Hippocampal formation (tissue), 2 donors: ENCODE measurements around the gene HMG20B.
A peak's percentile ranks its signal among the peaks of the same experiment; 100 is the strongest.
"Not testable (repeated sequence)": the region's sequence is repeated elsewhere in the genome, so short reads cannot be mapped to it uniquely, and the experiment has no call there.

Experiments
- DNase-seq, 2 donors: peaks; one replicate each; lab custom pipeline; 2025; lab: John Stamatoyannopoulos, UW

HMG20B gene

GRCh38 chr19:3584036-3584802 is 11.5 kb downstream of the HMG20B start:
- not testable (repeated sequence) for DNase-seq

GRCh38 chr19:3585301-3586126 is 12.8 kb downstream of the HMG20B start, which contains the start of gene GIPC3:
Gene GIPC3, plus strand, starts transcription at chr19:3585478. Its CDS starts 120 bp downstream, at chr19:3585598.
- DNase-seq, result no peak

DNA sequence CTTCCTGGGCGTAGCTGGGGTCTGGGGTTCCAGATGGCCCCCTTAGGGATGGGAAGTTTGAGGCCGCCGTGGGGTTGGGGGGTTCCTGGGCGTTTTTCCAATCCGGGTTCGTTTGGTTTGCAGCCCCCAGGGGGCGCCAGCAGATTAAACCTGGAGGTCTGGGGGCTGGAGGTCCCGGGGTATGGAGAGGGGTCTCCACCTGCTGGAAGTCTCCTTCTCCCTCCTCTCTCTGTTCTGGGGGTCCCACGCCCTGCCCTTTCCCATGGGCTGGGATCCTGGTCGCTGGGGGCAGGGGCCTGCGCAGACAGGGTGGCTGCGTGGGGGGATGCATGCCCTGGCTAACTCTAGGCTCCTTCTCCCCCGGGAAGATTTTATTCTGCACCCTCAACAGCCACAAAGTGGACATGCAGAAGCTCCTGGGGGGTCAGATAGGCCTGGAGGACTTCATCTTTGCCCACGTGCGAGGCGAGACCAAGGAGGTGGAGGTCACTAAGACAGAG is 13.4 kb downstream of the HMG20B start:
- no peak for DNase-seq

DNA sequence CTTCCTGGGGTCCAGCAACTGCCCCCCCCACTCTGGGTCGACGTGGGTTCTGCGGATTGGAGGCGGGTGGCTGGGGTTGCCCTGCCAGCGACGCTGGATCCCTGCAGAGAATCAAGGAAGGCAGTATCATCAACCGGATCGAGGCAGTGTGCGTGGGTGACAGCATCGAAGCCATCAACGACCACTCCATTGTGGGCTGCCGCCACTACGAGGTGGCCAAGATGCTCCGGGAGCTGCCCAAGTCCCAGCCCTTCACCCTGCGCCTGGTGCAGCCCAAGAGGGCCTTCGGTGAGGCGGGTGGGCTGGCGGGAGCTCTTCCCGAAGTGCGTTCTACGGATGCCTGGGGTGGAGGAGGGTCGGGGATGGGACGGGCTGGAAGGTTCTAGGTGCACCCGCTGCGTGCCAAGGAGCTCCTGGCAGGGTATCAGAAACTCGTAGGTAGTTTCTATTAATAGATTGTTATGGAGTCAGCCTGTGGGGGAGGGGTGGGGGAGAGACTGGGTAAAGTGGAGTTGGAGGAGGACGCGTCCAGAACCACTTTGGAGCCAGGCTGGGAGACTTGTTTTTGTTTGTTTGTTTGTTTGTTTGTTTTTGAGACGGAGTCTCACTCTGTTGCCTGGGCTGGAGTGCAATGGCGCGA is 14.1 kb downstream of the HMG20B start:
- no peak for DNase-seq

GRCh38 chr19:3589439-3589838 is 16.7 kb downstream of the HMG20B start:
- DNase-seq, result no peak

GRCh38 chr19:3589949-3590348 is 17.2 kb downstream of the HMG20B start:
- DNase-seq, result no peak

GRCh38 chr19:3590991-3591659 is 18.4 kb downstream of the HMG20B start:
- no peak for DNase-seq

DNA sequence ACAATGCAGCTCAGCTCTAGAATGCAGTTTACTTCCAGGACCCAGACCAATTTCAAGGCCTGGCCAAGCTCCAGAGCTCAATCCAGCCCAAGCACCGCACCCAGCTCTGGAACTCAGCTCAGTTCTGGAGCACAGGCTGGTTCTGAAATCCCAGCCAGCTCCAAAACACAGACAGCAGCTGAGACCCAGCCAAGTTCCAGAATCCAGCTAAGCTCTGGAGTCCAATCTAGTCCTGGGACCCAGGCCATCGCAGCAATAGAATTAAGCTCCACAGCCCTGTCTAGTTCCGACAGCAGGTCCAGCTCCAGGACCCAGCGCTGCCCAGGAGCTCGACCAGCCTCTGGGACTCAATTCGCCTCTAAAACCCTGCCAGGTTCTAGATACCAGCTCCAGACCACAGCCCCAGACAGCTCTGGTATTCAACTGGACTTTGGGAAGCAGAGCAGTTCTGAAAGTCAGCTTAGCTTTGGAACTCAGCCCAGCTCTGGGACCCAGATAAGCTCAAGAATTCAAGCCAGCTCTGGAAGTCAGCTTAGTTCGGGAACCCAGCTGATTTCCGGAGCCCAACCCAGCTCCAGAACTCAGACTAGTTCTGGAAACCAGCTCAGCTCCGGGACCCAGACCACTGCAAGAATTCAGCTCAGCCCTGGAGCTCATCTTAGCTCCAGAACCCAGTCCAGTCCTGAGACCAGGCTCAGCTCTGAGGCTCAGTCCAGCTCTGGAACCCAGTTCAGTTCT is 19.3 kb downstream of the HMG20B start:
- no peak for DNase-seq

- DNase-seq, result no peak
These were observed 20.4 kb downstream of the HMG20B start for GRCh38 chr19:3593156-3593555.

- no peak for DNase-seq
These were observed 22.8 kb downstream of the HMG20B start for GRCh38 chr19:3595521-3596061.

DNA sequence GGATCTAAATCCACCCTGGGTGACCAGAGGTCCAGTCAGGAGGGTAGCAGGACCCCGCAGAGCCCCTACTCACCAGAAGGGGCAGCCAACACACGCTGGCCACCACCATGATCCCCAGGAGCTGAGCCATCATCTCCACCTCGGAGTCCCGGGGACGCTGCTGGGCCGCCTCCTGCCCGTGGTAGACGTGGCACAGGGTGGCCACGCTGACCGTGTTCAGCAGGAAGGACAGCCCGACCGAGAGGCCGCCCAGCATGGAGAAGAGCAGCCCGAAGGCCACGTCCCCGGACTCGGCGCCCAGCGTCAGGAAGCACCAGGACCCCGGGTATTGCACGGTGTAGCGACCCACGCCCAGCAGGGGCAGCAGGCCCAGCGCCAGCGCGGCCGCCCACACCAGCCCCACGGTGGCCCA is 27.0 kb downstream of the HMG20B start:
- no peak for DNase-seq

DNA sequence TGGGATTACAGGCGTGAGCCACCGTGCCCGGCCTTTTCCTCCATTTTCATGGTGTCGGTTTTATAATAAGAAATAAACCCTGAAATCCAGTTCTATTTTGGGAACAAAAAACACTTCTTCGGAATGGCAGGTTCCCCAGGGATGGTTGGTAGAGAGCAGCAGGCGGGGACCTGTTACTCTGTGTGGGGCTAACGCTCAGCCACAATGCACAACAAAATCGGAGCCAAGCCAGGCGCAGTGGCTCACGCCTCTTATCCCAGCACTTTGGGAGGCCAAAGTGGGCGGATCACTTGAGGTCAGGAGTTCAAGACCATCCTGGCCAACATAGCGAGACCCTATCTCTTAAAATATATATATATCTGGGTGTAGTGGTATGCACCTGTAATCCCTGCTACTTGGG is 28.3 kb downstream of the HMG20B start:
- DNase-seq, result no peak

DNA sequence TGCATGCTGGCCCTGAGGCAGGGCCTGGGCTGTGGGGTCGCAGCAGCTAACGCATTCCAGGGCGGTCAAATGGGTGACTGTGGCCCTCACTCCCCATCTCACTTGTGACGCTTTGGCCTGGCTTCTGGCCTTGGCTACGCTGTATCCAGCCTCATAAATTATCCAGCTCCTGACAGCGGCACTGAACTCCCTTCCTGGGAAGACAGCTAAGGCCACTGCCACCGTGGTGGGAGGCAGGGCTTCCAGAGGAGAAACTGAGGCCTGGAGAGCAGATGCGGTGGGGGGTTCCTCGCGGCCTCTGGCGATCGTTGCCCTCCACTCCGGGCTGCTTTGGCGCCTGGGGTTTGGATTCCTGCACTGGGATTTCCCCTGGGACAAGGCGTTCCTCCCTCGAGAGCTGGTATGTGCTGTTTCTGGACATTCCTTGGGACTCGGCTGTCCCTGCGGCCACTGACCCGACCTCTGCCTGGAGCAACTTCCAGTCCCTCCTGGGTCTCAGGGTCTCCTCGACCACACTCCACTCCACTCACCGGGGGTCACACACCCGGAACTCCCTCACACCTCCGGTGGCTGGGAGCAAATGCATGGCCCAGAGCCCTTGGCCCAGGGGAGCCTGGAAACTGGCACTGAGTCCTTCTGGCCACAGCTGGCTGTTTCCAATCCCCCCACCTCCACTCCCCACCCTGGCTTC is 30.5 kb downstream of the HMG20B start:
- no peak for DNase-seq

DNA sequence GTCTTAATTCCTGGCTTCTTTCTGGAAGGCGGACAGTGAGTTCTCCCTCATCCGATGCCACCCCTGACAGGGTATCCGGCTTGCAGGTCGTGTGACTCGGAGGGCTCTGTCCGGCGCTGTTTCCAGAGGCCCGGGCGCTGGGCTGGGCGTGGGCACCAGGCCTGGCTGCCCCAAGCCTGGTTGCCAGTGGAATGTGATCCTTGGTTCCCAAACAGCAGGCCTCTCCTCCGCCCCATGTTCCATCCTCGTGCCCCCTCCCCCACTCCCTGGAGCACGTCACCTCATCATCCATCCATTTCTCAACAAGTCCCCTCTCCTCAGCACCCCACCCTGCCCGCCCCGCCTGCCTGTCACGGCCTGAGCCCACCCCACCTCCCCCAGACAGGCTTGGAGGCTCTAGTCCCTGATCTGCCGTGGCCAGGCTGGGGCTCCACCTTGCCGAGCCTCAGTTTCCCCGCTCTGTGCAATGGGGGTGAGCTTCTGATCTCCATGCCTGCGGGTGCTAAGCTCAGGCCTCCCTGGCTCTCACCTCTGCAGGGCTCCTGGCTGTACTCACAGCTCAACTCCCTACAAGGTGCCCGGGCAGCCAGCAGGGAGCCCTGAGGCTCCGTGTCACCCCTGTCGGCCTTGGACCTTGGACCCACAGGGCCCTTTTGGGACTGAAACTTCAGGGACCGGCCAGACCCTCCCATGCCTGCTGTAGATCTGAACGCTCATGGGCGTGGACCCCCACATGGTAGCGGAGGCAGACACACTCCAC is 31.7 kb downstream of the HMG20B start:
- no peak for DNase-seq

DNA sequence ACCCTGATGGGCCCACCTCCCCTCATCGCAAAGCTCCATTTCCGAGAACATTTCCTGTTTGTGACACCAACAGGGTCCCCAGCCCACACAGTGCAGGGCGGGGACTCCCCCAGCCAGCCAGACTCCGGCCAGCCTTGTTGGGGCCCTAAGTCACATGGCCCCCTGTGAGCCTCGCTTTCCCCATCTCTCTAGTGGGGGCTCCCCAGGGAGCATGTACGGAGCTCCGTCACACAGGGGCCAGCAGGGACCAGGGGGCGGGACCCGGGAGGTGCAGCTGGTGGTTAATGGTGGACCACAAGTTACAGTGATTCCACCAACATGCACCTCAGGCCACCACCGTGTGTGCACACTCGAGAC is 32.2 kb downstream of the HMG20B start:
- DNase-seq, result no peak

DNA sequence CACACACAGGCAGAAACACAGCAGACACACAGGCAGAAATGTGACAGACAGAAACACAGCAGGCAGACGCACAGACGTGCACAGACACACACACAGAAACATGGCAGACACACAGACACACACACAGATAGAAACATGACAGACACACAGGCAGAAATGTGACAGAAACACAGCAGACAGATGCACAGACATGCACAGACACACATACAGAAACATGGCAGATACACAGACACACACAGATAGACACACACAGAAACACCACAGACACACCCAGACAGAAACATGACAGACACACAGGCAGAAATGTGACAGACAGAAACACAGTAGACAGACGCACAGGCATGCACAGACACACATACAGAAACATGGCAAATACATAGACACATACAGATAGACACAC is 32.6 kb downstream of the HMG20B start:
- DNase-seq, result no peak

DNA sequence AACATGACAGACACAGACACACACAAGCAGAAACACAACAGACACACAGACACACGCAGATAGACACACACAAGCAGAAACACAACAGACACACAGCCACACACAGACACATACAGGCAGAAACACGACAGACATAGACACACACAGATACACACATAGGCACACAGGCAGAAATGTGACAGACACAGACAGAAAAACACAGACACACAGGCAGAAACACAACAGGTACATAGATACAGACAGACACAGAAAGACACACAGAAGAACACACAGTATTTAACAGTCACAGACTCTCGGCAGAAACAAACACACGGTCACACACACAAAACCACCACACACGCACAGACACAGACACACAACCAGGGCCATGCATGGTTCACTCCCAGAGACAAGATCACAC is 33.0 kb downstream of the HMG20B start:
- no peak for DNase-seq

DNA sequence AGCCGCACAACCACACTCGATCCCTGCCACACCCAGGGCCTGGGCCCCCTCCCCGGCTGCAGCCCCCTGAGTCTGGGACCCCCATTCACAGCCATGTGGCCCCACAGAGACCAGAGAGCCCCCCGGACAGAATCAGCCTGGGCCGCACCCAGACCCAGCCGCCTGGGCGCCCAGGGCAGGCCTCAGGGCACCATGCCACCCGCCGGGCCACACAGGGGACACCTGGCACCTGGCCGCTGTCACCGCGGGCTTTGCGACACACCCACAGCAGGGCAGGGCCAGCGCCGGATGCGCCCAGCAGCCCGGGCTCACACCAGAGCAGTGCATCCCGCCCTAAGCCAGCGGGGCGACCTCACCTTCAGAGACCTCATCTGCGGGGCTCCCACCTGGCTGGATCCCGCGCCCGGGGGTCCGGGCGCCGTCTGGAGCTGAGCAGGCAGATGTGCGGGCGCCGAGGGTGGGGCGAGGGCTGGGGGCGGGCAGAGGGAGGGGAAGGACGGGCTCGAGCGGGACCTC is 33.5 kb downstream of the HMG20B start:
- DNase-seq, result no peak

- DNase-seq, result peak in 1 of 2 donors; percentile 43
These were observed 34.0 kb downstream of the HMG20B start, which contains the start of gene TBXA2R for GRCh38 chr19:3606690-3607289. Gene TBXA2R, minus strand, starts transcription at chr19:3606875. Its CDS starts 6,241 bp downstream, at chr19:3600634.
